ENCODE data around the gene LIPT1. TPM values are rescaled to one million over a fixed set of nuclear protein-coding genes. Genes with fewer than 3 reads are reported as not detected.

Gene LIPT1
- total and polyA plus RNA-seq, 2 of the 8 experiments (the other 6 are each of a cell fraction or from before 2014, with no cell fraction given) = 6.1 to 10.9 TPM

DNA sequence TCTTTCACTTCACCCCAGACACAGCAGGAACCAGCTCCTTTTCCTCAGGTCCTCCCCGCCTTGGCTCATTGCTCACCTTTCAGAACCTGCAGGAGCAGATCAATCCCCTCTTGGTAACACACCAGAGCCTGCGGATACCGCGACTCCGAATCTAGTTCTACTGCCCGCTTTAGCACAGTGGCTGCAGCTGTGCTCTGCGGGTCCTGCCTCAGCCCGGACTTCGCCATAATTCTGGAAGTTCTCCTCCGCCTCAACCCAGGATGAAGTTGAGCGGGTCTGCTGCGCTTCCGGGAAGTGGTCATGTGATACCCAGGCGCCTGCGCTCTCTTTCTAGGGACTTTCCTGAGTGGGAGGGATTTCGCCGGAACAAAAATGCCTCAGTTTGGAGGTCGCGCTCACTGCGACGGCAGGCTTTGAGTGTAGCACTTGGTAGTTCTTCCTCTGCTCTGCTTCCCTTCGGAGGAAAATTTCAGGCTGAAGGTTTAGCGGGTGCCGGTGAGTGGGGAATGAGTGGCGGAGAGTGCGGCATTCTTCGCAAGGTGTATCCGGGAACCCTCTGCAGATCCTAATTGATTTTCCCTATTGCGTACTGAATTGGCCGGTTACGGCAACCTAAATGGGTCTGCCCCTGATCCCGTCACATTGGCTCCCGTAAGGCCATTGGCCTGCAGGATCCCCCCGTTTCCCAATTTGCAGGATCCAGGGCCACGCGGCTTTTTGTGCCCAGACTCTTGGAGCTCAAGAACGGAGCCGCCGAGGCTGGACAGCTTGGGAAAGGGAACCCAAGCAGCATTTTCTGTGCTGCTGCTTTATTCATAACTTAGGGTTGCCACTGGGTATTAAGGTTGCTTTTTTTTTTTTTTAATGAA is 26.2 kb downstream of the LIPT1 start, which contains the start of the genes MITD1 and MRPL30 (continued):
- TF ChIP-seq NANOG (IDR thresholded peaks at IDR 0.05; ENCODE audit: insufficient read depth, low read depth, low read length, poor library complexity, severe bottlenecking) (no peak), POU5F1 (IDR thresholded peaks at IDR 0.05; ENCODE audit: low read depth, low read length) (no peak), SIN3A (conservative IDR thresholded peaks at IDR 0.05 in 1 of 2, IDR thresholded peaks at IDR 0.05 in 1 of 2; ENCODE audit: low read depth in 1 of 2, low read length in 2 of 2) (peak; percentile 92 to 94), HDAC2 (IDR thresholded peaks at IDR 0.05; ENCODE audit: borderline replicate concordance in 1 of 2, low read depth in 2 of 2, low read length in 2 of 2) (peak; percentile 83), HDAC6 (IDR thresholded peaks at IDR 0.05; ENCODE audit: low read depth, low read length) (no peak), GABPA (IDR thresholded peaks at IDR 0.05; ENCODE audit: borderline replicate concordance, insufficient read depth, low read length) (peak; percentile 94), KDM4A (IDR thresholded peaks at IDR 0.05; ENCODE audit: low read depth, low read length, severe bottlenecking) (peak; percentile 76), SIRT6 (IDR thresholded peaks at IDR 0.05; ENCODE audit: low read length) (no peak), RBBP5 (IDR thresholded peaks at IDR 0.05; ENCODE audit: borderline replicate concordance, low read depth, low read length) (0 out of 2 replicates have a peak, but pooled peaks have one; percentile 68), CEBPB (IDR thresholded peaks at IDR 0.05; ENCODE audit: low read depth, low read length) (no peak; the same call in 1 of the 2 replicates), TAF7 (optimal IDR thresholded peaks at IDR 0.05; ENCODE audit: borderline replicate concordance, low read depth, low read length) (peak; percentile 96), CREB1 (IDR thresholded peaks at IDR 0.05) (peak; percentile 70), GTF2F1 (IDR thresholded peaks at IDR 0.05; ENCODE audit: borderline replicate concordance, low read depth, low read length) (peak; percentile 88; the same call in 1 of the 2 replicates), EGR1 (IDR thresholded peaks at IDR 0.05; ENCODE audit: borderline replicate concordance, low read depth, low read length) (peak; percentile 98), TCF12 (IDR thresholded peaks at IDR 0.05; ENCODE audit: low read depth, low read length) (0 out of 2 replicates have a peak, but pooled peaks have one; percentile 64), TBP (IDR thresholded peaks at IDR 0.05; ENCODE audit: low read depth, low read length) (peak; percentile 95), KDM1A (IDR thresholded peaks at IDR 0.05; ENCODE audit: borderline replicate concordance, low read length) (no peak), RNF2 (IDR thresholded peaks at IDR 0.05; ENCODE audit: borderline replicate concordance, low read depth, low read length, missing control alignments, poor library complexity, severe bottlenecking) (no peak), CHD2 (IDR thresholded peaks at IDR 0.05; ENCODE audit: low read length) (peak; percentile 23; the same call in 1 of the 2 replicates), NRF1 (IDR thresholded peaks at IDR 0.05; ENCODE audit: low read depth, low read length) (peak; percentile 51; the same call in 1 of the 2 replicates), ASH2L (IDR thresholded peaks at IDR 0.05; ENCODE audit: low read length) (peak; percentile 96), BACH1 (IDR thresholded peaks at IDR 0.05; ENCODE audit: low read length) (peak; percentile 84), EP300 (IDR thresholded peaks at IDR 0.05; ENCODE audit: borderline replicate concordance in 1 of 2, low read depth in 2 of 2, low read length in 2 of 2) (peak in 1 of 2 experiments; percentile 80; a peak in 1 of 3 replicates)
